T47D (cell line): ENCODE results near the gene RPS21.
A peak's percentile ranks its signal among the peaks of the same experiment; 100 is the strongest.
"Not testable (repeated sequence)": the region's sequence is repeated elsewhere in the genome, so short reads cannot be mapped to it uniquely, and the experiment has no call there.

Experiments
- DNase-seq, 2 experiments: peaks; one replicate each; pipeline versions ENCODE4 v3.0.0 to v3.0.0-alpha.2; 2011 to 2012; ENCODE audit warnings: low read depth in 1 of 2, low spot score in 1 of 2
- JUND ChIP-seq: IDR thresholded peaks from 2 replicates; pipeline ENCODE4 v1.6.1; 2012; ENCODE audit warnings: low read depth
- in situ Hi-C: cut with HindIII; loops from 2 replicates; pipeline ENCODE4 v1.10.0; 2016; ENCODE audit warnings: low sequenced_read_pairs, low pct_unique_long_range_greater_than_20kb

RPS21 gene

GRCh38 chr20:62420846-62421715, 34.2 kb downstream of the RPS21 start:
- no peak for TF ChIP-seq JUND
- DNase-seq = peak in 1 of 2 experiments; percentile 58
- in situ Hi-C loops = no loop called here

GRCh38 chr20:62421716-62421990, 34.8 kb downstream of the RPS21 start:
- no peak for TF ChIP-seq JUND
- in situ Hi-C loops = no loop called here
- DNase-seq = no peak

GRCh38 chr20:62422636-62423325, 35.9 kb downstream of the RPS21 start:
- TF ChIP-seq JUND = no peak
- in situ Hi-C loops = no loop called here
- DNase-seq = no peak

- DNase-seq = no peak
- in situ Hi-C loops = no loop called here
- no peak for TF ChIP-seq JUND
Measured at GRCh38 chr20:62423326-62423706, 36.4 kb downstream of the RPS21 start.

GRCh38 chr20:62424249-62425107, 37.6 kb downstream of the RPS21 start:
- TF ChIP-seq JUND = no peak
- DNase-seq = no peak
- in situ Hi-C loops = no loop called here

- in situ Hi-C loops = no loop called here
- no peak for TF ChIP-seq JUND
- DNase-seq = no peak
Measured at GRCh38 chr20:62425281-62426058, 38.6 kb downstream of the RPS21 start.

- DNase-seq, in situ Hi-C loops: not testable (repeated sequence)
Measured at GRCh38 chr20:62426059-62426348, 39.1 kb downstream of the RPS21 start.

GRCh38 chr20:62426699-62427131, 39.8 kb downstream of the RPS21 start:
- no peak for TF ChIP-seq JUND
- in situ Hi-C loops = no loop called here
- DNase-seq = peak in 1 of 2 experiments; percentile 78

GRCh38 chr20:62427172-62428001, 40.5 kb downstream of the RPS21 start, which contains the start of gene RBBP8NL:
TSS of gene RBBP8NL (minus strand) at chr20:62427539. CDS start at chr20:62419647, 7,892 bp downstream.
- peak; percentile 81 to 99 for DNase-seq
- no peak for TF ChIP-seq JUND
- in situ Hi-C loops = no loop called here

GRCh38 chr20:62428002-62428372, 41.1 kb downstream of the RPS21 start:
- DNase-seq = no peak
- TF ChIP-seq JUND = no peak
- in situ Hi-C loops = no loop called here
